MCF 10A (cell line): ENCODE results near the gene OR2AJ1. TPM values are rescaled to one million over a fixed set of nuclear protein-coding genes. Genes with fewer than 3 reads are reported as not detected.
A peak's percentile ranks its signal among the peaks of the same experiment; 100 is the strongest.

ENCODE experiments used
- Bru-seq: library from RNA; stranded (reverse); fragments of 400-500 nt; gene quantifications from one replicate; lab custom pipeline; 2021; lab: Mats Ljungman, UMichigan
- BruChase-seq, 2 experiments: library from RNA; stranded (reverse); fragments of 400-500 nt; gene quantifications; one replicate each; lab custom pipeline; 2021; lab: Mats Ljungman, UMichigan
- BruUV-seq: library from RNA; stranded (reverse); fragments of 400-500 nt; replicated peaks from 2 replicates; lab custom pipeline; 2021; lab: Mats Ljungman, UMichigan
- CTCF ChIA-PET: fragments of 300-600 bp; sonication (Branson Sonifier 250); formaldehyde crosslinking; extraction: SDS; loops from one replicate; lab custom pipeline; 2021; ENCODE audit warnings: antibody characterized with exemption, inconsistent platforms; lab: Yijun Ruan, JAX
- POLR2A ChIA-PET: fragments of 300-600, 350-650 bp; sonication (Branson Sonifier 250); formaldehyde crosslinking; extraction: SDS; loops from one replicate; lab custom pipeline; 2020; ENCODE audit warnings: antibody characterized with exemption, inconsistent platforms; lab: Yijun Ruan, JAX
- DNase-seq: peaks from one replicate; pipeline ENCODE4 v3.0.0-alpha.2; 2018; ENCODE audit not compliant: unreplicated experiment
- H3K27ac Mint-ChIP-seq: one replicate; pipeline ENCODE4 v1.8.0; 2022; ENCODE audit warnings: mild to moderate bottlenecking, low read depth, mixed read lengths; ENCODE audit not compliant: unreplicated experiment
- H3K27me3 Mint-ChIP-seq: one replicate; pipeline ENCODE4 v1.8.0; 2022; ENCODE audit warnings: mixed read lengths; ENCODE audit not compliant: insufficient read depth, unreplicated experiment
- H3K36me3 Mint-ChIP-seq: one replicate; pipeline ENCODE4 v1.8.0; 2022; ENCODE audit warnings: mild to moderate bottlenecking, moderate library complexity, mixed read lengths; ENCODE audit not compliant: insufficient read depth, unreplicated experiment
- H3K4me1 Mint-ChIP-seq: one replicate; pipeline ENCODE4 v1.8.0; 2022; ENCODE audit warnings: mixed read lengths; ENCODE audit not compliant: insufficient read depth, unreplicated experiment
- H3K4me3 Mint-ChIP-seq: one replicate; pipeline ENCODE4 v1.8.0; 2022; ENCODE audit warnings: mild to moderate bottlenecking, moderate library complexity, mixed read lengths; ENCODE audit not compliant: unreplicated experiment
- H3K9me3 Mint-ChIP-seq: one replicate; pipeline ENCODE4 v1.8.0; 2022; ENCODE audit warnings: mixed read lengths; ENCODE audit not compliant: unreplicated experiment
- intact Hi-C: fragments of 100-400 bp; cut with micrococcal nuclease; formaldehyde crosslinking; loops from 2 replicates; pipeline ENCODE4 v1.14.1; 2022
- long read RNA-seq: library from polyadenylated mRNA; stranded (forward); transcript quantifications from one replicate; pipeline ENCODE4 v2.0.0, GENCODE V29; 2022
- total RNA-seq: library from RNA; stranded (reverse); gene quantifications from 2 replicates; pipeline ENCODE4 v1.2.3, GENCODE V29; 2022
- TF ChIP-seq, protein P1 (sequence below): fragments of 200-600 bp; IDR thresholded peaks from one replicate; pipeline ENCODE4 v1.8.0; 2022; ENCODE audit warnings: antibody characterized with exemption, mild to moderate bottlenecking; ENCODE audit not compliant: unreplicated experiment

The OR2AJ1 gene, protein sequence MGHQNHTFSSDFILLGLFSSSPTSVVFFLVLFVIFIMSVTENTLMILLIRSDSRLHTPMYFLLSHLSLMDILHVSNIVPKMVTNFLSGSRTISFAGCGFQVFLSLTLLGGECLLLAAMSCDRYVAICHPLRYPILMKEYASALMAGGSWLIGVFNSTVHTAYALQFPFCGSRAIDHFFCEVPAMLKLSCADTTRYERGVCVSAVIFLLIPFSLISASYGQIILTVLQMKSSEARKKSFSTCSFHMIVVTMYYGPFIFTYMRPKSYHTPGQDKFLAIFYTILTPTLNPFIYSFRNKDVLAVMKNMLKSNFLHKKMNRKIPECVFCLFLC
- total RNA-seq: not detected in 2 replicates
- Bru-seq, nascent RNA: not detected
- BruChase-seq, experiment 1, labeled RNA remaining after a 6-hour chase: not detected
- percentile 8 among the genes with signal in this experiment for BruChase-seq, experiment 2, labeled RNA remaining after a 2-hour chase
- long read RNA-seq: 0 reads

DNA sequence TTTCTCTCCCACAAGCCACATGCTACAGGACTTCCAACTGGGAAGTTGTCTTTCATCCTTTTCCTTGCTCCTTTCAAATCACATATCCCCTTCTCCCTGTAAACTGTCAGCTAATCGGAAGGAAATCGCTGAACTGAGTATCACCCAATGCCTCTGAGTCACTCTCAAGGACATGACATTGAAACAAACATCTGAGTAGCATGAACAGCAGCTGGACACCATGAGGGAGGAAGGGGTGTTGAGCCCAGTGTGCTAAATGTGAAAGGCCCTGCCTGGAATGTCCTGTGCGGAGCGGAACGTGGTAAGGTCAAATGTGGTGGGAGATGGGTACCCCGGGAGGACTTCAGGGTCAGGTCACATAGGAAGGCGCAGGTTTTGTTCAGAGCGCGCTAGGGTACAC is at the start of gene OR2AJ1:
Gene OR2AJ1, plus strand, starts transcription at position 22 of the 400 bp plus-strand sequence. CDS start 8,880 bp downstream, outside the sequence.
- DNase-seq: no peak
- BruUV-seq: no TSS peak
- H3K4me1 Mint-ChIP-seq: no peaks in the 10 kb centered on the region
- H3K27me3 Mint-ChIP-seq: no peaks in the 10 kb centered on the region
- H3K36me3 Mint-ChIP-seq: no peaks in the 10 kb centered on the region
- ChIA-PET CTCF (interaction anchor here (0.7 to 1.9 kb wide), 5 partner anchors 9 to 468 kb away, joined by 3 to 4 read pairs (median 4); no protein-coding TSS in a partner anchor), POLR2A (interaction anchor here (0.6 kb wide), 1 partner anchor 10 kb away, joined by 3 read pairs; no protein-coding TSS in a partner anchor)
- TF ChIP-seq, protein P1, sequence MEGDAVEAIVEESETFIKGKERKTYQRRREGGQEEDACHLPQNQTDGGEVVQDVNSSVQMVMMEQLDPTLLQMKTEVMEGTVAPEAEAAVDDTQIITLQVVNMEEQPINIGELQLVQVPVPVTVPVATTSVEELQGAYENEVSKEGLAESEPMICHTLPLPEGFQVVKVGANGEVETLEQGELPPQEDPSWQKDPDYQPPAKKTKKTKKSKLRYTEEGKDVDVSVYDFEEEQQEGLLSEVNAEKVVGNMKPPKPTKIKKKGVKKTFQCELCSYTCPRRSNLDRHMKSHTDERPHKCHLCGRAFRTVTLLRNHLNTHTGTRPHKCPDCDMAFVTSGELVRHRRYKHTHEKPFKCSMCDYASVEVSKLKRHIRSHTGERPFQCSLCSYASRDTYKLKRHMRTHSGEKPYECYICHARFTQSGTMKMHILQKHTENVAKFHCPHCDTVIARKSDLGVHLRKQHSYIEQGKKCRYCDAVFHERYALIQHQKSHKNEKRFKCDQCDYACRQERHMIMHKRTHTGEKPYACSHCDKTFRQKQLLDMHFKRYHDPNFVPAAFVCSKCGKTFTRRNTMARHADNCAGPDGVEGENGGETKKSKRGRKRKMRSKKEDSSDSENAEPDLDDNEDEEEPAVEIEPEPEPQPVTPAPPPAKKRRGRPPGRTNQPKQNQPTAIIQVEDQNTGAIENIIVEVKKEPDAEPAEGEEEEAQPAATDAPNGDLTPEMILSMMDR: no peak
- H3K9me3 Mint-ChIP-seq: no peaks in the 10 kb centered on the region
- no peak within 1 kb of the TSS for H3K4me3 Mint-ChIP-seq
- H3K27ac Mint-ChIP-seq: no peak within 1 kb of the TSS
- intact Hi-C loops: no loop called here

DNA sequence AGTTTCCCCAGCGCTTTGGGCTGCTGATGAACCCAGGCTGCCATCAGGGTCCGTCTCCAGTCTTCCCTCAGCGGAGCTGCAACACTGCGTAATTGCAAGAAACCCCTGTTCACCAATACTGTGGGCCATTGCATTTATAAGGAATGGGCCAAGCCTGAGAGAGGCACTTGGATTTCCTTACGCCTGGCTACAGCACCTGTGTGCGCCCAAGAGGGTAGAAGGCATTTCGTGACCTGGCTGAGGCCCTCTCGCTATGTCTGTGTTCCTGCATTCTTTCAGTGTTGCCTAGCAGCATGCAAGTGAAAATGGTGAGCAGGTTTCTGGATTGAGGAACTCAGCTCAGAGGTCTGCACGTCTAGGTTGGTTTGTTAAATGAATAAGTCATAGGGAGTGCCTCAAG is 41.3 kb upstream of the OR2AJ1 start:
- intact Hi-C loops: no loop called here
- ChIA-PET POLR2A (no interaction called here), CTCF (interaction anchor here (0.6 kb wide), 1 partner anchor 11 kb away, joined by 3 read pairs; no protein-coding TSS in a partner anchor)
- Mint-ChIP-seq H3K9me3 (peaks cover 11% of the 10 kb centered on the region), H3K4me3 (no peak overlapping the region), H3K4me1 (no peaks in the 10 kb centered on the region), H3K27ac (no peak overlapping the region), H3K36me3 (no peaks in the 10 kb centered on the region), H3K27me3 (no peaks in the 10 kb centered on the region)
- DNase-seq: no peak
- TF ChIP-seq, protein P1: no peak
- BruUV-seq: no TSS peak

DNA sequence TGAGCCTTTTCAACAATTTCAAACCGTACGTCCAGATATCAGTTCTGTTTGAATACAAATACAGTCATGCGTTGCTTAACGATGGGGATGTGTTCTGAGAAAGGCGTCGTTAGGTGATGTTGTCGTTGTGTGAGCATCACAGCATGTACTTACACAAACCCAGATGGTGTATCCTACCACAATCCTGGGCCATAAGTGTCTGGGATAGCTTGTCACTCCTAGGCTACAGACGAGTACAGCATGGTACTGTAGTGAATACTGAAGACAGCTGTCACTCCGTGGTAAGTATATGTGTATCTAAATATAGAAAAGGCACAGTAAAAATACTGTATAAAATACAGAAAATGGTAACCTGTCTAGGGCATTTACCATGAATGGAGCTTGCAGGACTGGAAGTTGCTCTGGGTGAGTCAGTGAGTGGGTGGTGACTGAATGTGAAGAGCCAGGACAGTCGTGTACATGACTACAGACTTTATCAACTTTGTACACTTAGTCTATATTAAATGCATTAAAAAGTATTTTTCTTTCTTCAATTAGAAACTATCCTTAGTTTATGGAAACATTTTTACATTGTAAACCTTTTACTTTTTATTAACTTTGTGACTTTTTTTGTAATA is 39.8 kb upstream of the OR2AJ1 start:
- Mint-ChIP-seq H3K9me3 (peaks cover under 1% of the 10 kb centered on the region), H3K27me3 (no peaks in the 10 kb centered on the region), H3K36me3 (no peaks in the 10 kb centered on the region), H3K27ac (no peak overlapping the region), H3K4me1 (no peaks in the 10 kb centered on the region), H3K4me3 (no peak overlapping the region)
- peak; percentile 18 for DNase-seq
- intact Hi-C loops: no loop called here
- TF ChIP-seq, protein P1: no peak
- ChIA-PET POLR2A (interaction anchor here (1.3 to 1.4 kb wide), 2 partner anchors 11 to 29 kb away, joined by 3 to 10 read pairs; partner anchors contain the start of gene OR2W3), CTCF (interaction anchor here (0.6 to 1.2 kb wide), 6 partner anchors 11 to 358 kb away, joined by 3 read pairs; no protein-coding TSS in a partner anchor)
- no TSS peak for BruUV-seq
